ENCODE data around the gene LRFN2. TPM values are rescaled to one million over a fixed set of nuclear protein-coding genes. Genes with fewer than 3 reads are reported as not detected.

LRFN2 gene
- total and polyA plus RNA-seq, 2 experiments from 2014 or later = 0.29 to 2.5 TPM

- TF ChIP-seq, protein P1, sequence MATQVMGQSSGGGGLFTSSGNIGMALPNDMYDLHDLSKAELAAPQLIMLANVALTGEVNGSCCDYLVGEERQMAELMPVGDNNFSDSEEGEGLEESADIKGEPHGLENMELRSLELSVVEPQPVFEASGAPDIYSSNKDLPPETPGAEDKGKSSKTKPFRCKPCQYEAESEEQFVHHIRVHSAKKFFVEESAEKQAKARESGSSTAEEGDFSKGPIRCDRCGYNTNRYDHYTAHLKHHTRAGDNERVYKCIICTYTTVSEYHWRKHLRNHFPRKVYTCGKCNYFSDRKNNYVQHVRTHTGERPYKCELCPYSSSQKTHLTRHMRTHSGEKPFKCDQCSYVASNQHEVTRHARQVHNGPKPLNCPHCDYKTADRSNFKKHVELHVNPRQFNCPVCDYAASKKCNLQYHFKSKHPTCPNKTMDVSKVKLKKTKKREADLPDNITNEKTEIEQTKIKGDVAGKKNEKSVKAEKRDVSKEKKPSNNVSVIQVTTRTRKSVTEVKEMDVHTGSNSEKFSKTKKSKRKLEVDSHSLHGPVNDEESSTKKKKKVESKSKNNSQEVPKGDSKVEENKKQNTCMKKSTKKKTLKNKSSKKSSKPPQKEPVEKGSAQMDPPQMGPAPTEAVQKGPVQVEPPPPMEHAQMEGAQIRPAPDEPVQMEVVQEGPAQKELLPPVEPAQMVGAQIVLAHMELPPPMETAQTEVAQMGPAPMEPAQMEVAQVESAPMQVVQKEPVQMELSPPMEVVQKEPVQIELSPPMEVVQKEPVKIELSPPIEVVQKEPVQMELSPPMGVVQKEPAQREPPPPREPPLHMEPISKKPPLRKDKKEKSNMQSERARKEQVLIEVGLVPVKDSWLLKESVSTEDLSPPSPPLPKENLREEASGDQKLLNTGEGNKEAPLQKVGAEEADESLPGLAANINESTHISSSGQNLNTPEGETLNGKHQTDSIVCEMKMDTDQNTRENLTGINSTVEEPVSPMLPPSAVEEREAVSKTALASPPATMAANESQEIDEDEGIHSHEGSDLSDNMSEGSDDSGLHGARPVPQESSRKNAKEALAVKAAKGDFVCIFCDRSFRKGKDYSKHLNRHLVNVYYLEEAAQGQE (IDR thresholded peaks at IDR 0.05; ENCODE audit: unreplicated experiment) = no peak
- TF ChIP-seq, protein P2, sequence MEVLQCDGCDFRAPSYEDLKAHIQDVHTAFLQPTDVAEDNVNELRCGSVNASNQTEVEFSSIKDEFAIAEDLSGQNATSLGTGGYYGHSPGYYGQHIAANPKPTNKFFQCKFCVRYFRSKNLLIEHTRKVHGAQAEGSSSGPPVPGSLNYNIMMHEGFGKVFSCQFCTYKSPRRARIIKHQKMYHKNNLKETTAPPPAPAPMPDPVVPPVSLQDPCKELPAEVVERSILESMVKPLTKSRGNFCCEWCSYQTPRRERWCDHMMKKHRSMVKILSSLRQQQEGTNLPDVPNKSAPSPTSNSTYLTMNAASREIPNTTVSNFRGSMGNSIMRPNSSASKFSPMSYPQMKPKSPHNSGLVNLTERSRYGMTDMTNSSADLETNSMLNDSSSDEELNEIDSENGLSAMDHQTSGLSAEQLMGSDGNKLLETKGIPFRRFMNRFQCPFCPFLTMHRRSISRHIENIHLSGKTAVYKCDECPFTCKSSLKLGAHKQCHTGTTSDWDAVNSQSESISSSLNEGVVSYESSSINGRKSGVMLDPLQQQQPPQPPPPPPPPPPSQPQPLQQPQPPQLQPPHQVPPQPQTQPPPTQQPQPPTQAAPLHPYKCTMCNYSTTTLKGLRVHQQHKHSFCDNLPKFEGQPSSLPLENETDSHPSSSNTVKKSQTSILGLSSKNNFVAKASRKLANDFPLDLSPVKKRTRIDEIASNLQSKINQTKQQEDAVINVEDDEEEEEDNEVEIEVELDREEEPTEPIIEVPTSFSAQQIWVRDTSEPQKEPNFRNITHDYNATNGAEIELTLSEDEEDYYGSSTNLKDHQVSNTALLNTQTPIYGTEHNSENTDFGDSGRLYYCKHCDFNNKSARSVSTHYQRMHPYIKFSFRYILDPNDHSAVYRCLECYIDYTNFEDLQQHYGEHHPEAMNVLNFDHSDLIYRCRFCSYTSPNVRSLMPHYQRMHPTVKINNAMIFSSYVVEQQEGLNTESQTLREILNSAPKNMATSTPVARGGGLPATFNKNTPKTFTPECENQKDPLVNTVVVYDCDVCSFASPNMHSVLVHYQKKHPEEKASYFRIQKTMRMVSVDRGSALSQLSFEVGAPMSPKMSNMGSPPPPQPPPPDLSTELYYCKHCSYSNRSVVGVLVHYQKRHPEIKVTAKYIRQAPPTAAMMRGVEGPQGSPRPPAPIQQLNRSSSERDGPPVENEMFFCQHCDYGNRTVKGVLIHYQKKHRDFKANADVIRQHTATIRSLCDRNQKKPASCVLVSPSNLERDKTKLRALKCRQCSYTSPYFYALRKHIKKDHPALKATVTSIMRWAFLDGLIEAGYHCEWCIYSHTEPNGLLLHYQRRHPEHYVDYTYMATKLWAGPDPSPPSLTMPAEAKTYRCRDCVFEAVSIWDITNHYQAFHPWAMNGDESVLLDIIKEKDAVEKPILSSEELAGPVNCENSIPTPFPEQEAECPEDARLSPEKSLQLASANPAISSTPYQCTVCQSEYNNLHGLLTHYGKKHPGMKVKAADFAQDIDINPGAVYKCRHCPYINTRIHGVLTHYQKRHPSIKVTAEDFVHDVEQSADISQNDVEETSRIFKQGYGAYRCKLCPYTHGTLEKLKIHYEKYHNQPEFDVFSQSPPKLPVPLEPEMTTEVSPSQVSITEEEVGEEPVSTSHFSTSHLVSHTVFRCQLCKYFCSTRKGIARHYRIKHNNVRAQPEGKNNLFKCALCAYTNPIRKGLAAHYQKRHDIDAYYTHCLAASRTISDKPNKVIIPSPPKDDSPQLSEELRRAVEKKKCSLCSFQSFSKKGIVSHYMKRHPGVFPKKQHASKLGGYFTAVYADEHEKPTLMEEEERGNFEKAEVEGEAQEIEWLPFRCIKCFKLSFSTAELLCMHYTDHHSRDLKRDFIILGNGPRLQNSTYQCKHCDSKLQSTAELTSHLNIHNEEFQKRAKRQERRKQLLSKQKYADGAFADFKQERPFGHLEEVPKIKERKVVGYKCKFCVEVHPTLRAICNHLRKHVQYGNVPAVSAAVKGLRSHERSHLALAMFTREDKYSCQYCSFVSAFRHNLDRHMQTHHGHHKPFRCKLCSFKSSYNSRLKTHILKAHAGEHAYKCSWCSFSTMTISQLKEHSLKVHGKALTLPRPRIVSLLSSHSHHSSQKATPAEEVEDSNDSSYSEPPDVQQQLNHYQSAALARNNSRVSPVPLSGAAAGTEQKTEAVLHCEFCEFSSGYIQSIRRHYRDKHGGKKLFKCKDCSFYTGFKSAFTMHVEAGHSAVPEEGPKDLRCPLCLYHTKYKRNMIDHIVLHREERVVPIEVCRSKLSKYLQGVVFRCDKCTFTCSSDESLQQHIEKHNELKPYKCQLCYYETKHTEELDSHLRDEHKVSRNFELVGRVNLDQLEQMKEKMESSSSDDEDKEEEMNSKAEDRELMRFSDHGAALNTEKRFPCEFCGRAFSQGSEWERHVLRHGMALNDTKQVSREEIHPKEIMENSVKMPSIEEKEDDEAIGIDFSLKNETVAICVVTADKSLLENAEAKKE (CRISPR knock-in tag; IDR thresholded peaks at IDR 0.05) = no peak
Measured at GRCh38 chr6:40395698-40396076, 191.5 kb downstream of the LRFN2 start (continued).

- no peak overlapping the region for H3K4me2 ChIP-seq
- H3K36me3 ChIP-seq (ENCODE audit: insufficient read depth) = no peaks in the 10 kb centered on the region
- ATAC-seq (no peak), DNase-seq (ENCODE audit: low spot score) (no peak)
- Mint-ChIP-seq H3K27me3 (ENCODE audit: insufficient read depth, low read depth, poor library complexity) (peaks cover under 1% of the 10 kb centered on the region), H3K4me1 (peaks cover 3% of the 10 kb centered on the region), H3K36me3 (ENCODE audit: low read depth) (no peaks in the 10 kb centered on the region), H3K4me3 (no peak overlapping the region), H3K9me3 (no peaks in the 10 kb centered on the region; the same call in 1 of the 3 replicates), H3K27ac (no peak overlapping the region)
- no peaks in the 10 kb centered on the region for H3K79me2 ChIP-seq (replicated peaks; ENCODE audit: insufficient read depth)
- H3K9me2 ChIP-seq (ENCODE audit: insufficient read depth) = no peaks in the 10 kb centered on the region
- no peaks in the 10 kb centered on the region for H3K27me3 ChIP-seq (ENCODE audit: insufficient read depth)
- H3K27ac ChIP-seq (ENCODE audit: low read depth) = no peak overlapping the region
- H4K20me1 ChIP-seq (replicated peaks; ENCODE audit: insufficient read depth) = no peaks in the 10 kb centered on the region
- no peak overlapping the region for H2AFZ ChIP-seq
- no peak overlapping the region for H3K4me3 ChIP-seq
- no peaks in the 10 kb centered on the region for H3K4me1 ChIP-seq (ENCODE audit: insufficient read depth)
- no peaks in the 10 kb centered on the region for H3F3A ChIP-seq (replicated peaks; ENCODE audit: low read depth)
- TF ChIP-seq ETS1 (IDR thresholded peaks at IDR 0.05) (no peak), EZH2phosphoT487 (IDR thresholded peaks at IDR 0.05; ENCODE audit: unreplicated experiment) (no peak), ZNF114 (CRISPR knock-in tag; IDR thresholded peaks at IDR 0.05) (no peak), NANOG (IDR thresholded peaks at IDR 0.05; ENCODE audit: borderline replicate concordance) (no peak)
- TF ChIP-seq, protein P1 (IDR thresholded peaks at IDR 0.05; ENCODE audit: unreplicated experiment) = no peak
- TF ChIP-seq, protein P3, sequence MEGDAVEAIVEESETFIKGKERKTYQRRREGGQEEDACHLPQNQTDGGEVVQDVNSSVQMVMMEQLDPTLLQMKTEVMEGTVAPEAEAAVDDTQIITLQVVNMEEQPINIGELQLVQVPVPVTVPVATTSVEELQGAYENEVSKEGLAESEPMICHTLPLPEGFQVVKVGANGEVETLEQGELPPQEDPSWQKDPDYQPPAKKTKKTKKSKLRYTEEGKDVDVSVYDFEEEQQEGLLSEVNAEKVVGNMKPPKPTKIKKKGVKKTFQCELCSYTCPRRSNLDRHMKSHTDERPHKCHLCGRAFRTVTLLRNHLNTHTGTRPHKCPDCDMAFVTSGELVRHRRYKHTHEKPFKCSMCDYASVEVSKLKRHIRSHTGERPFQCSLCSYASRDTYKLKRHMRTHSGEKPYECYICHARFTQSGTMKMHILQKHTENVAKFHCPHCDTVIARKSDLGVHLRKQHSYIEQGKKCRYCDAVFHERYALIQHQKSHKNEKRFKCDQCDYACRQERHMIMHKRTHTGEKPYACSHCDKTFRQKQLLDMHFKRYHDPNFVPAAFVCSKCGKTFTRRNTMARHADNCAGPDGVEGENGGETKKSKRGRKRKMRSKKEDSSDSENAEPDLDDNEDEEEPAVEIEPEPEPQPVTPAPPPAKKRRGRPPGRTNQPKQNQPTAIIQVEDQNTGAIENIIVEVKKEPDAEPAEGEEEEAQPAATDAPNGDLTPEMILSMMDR (conservative IDR thresholded peaks at IDR 0.05; ENCODE audit: low read depth in 2 of 2) = no peak
Measured at GRCh38 chr6:40395066-40395697, 192.0 kb downstream of the LRFN2 start.

All from GM23338 (cell line).